Measurements from ENCODE around the gene ZC3H14. TPM values are rescaled to one million over a fixed set of nuclear protein-coding genes. Genes with fewer than 3 reads are reported as not detected.

ZC3H14 gene
- total RNA-seq, 1 donor from 2014 or later: 44.1 TPM

DNA sequence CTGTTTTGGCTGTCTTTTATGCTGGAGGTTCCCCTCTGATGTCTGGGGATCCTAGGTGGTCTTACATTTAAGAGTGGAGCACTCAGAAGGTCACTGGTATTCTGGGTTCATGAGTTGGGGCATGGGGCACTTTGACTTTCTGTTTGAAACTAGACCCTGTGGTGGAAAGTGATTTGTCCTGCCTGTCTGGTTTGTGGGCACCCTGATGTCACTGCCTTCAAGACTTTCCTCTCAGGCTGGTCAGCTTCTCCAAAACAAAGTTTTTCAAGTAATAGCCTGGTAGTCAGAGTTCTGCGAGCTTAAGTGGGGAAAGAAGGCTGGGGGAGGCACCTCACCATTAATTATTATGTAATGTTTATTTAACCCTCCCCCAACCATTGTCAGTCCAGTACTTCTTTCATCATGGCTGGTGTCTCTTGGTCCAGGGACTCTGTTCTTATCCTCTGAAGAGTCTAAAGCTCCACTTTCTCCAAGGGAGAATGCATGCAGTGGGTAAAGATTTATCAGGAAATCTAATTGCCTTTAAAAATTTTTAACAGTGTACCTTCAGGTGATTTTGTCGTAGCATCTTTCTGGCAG, 35.3 kb downstream of the ZC3H14 start:
- Histone ChIP-seq H3K27ac (replicated peaks) (no peak overlapping the region), H3K4me3 (no peak overlapping the region), H3K4me1 (no peaks in the 10 kb centered on the region), H3K36me3 (peaks cover 69% of the 10 kb centered on the region), H3K27me3 (ENCODE audit: low read depth) (no peaks in the 10 kb centered on the region), H3K9me3 (replicated peaks) (no peaks in the 10 kb centered on the region)
- intact Hi-C loops (cut with micrococcal nuclease): no loop called here
- TF ChIP-seq, protein P1, sequence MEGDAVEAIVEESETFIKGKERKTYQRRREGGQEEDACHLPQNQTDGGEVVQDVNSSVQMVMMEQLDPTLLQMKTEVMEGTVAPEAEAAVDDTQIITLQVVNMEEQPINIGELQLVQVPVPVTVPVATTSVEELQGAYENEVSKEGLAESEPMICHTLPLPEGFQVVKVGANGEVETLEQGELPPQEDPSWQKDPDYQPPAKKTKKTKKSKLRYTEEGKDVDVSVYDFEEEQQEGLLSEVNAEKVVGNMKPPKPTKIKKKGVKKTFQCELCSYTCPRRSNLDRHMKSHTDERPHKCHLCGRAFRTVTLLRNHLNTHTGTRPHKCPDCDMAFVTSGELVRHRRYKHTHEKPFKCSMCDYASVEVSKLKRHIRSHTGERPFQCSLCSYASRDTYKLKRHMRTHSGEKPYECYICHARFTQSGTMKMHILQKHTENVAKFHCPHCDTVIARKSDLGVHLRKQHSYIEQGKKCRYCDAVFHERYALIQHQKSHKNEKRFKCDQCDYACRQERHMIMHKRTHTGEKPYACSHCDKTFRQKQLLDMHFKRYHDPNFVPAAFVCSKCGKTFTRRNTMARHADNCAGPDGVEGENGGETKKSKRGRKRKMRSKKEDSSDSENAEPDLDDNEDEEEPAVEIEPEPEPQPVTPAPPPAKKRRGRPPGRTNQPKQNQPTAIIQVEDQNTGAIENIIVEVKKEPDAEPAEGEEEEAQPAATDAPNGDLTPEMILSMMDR (IDR thresholded peaks at IDR 0.05; ENCODE audit: borderline replicate concordance): no peak
- DNase-seq: no peak

DNA sequence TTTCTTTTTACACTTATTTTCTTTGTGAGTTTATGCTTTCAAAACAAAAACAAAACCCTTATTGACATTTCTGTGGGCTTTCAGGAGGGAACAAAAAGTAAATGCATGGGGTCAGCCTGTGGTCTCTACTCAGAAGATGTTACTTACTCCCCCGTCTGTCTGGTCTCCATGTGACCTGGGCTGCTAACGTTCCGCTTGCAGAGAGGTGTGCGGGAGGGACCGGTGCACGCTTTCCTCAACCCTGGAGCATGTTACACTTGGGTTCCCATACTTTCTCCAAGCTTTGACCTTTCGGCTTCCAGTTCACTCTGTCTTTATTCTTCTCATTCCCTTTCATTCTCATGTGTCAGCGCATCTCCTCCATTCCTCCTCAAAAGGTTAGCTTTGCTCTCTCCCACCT, 36.5 kb downstream of the ZC3H14 start:
- TF ChIP-seq, protein P1 (IDR thresholded peaks at IDR 0.05; ENCODE audit: borderline replicate concordance): no peak
- H3K4me1 ChIP-seq: no peaks in the 10 kb centered on the region
- intact Hi-C loops (cut with micrococcal nuclease): no loop called here
- H3K27ac ChIP-seq (replicated peaks): no peak overlapping the region
- H3K9me3 ChIP-seq (replicated peaks): no peaks in the 10 kb centered on the region
- no peak overlapping the region for H3K4me3 ChIP-seq
- H3K36me3 ChIP-seq: peaks cover 80% of the 10 kb centered on the region
- no peaks in the 10 kb centered on the region for H3K27me3 ChIP-seq (ENCODE audit: low read depth)
- DNase-seq: no peak

DNA sequence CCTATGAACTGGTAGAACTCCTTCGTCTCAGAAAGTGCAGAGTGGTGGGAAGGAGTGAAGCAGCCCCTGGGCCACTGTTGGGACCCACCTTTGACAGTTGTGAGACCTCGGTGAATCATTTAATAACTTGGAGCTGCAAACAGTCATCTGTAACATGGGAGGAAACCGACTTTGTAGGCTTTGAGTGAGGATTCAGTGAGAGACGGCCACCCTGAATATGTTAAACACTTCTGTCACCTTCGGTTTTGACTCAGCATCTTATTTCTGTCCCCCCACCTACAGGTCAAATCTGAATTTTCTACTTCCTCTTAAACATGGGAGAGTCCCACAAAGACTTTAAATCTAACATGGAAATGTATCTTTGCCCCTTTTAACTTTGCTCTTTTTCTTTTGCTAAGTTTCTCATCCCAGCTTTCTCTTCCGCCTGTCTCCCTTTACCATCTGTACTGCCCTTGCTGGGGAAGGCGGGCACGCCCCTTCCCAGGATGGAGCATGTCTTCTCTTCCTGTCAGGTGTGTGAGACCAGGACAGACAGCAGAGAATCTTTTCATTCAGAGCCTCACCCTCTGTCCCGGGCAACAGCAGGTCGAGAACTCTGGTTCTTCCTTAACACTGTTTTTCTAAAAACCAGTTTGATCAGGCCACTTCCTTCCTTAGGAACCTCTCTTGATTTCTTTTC, 37.1 kb downstream of the ZC3H14 start:
- H3K27ac ChIP-seq (replicated peaks): no peak overlapping the region
- H3K9me3 ChIP-seq (replicated peaks): no peaks in the 10 kb centered on the region
- peaks cover 83% of the 10 kb centered on the region for H3K36me3 ChIP-seq
- no peaks in the 10 kb centered on the region for H3K4me1 ChIP-seq
- no peaks in the 10 kb centered on the region for H3K27me3 ChIP-seq (ENCODE audit: low read depth)
- DNase-seq: no peak
- intact Hi-C loops (cut with micrococcal nuclease): no loop called here
- TF ChIP-seq, protein P1 (IDR thresholded peaks at IDR 0.05; ENCODE audit: borderline replicate concordance): no peak
- H3K4me3 ChIP-seq: no peak overlapping the region

DNA sequence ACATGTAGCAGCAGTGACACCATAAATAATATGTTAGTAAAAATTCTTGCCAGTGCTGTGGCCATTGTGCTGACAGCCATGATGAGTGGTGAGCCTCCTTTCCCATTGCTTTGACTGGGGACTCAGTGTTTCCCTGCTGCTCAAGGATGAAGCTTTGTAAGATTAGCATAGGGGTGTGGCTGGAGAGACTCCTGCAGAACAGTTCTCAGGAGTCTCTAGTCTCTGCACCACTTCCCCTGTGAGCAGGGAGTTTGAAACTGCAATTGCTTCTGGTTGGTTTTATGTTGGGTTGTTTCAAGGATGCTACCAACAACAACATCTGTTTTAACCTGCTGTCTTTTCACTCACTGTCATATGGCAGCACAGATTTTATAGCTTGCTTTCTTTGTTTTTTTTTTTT, 41.4 kb downstream of the ZC3H14 start:
- H3K27me3 ChIP-seq (ENCODE audit: low read depth): no peaks in the 10 kb centered on the region
- no peaks in the 10 kb centered on the region for H3K9me3 ChIP-seq (replicated peaks)
- TF ChIP-seq, protein P1 (IDR thresholded peaks at IDR 0.05; ENCODE audit: borderline replicate concordance): no peak
- no peaks in the 10 kb centered on the region for H3K4me1 ChIP-seq
- no peak overlapping the region for H3K4me3 ChIP-seq
- intact Hi-C loops (cut with micrococcal nuclease): no loop called here
- peaks cover 87% of the 10 kb centered on the region for H3K36me3 ChIP-seq
- H3K27ac ChIP-seq (replicated peaks): no peak overlapping the region
- DNase-seq: no peak

DNA sequence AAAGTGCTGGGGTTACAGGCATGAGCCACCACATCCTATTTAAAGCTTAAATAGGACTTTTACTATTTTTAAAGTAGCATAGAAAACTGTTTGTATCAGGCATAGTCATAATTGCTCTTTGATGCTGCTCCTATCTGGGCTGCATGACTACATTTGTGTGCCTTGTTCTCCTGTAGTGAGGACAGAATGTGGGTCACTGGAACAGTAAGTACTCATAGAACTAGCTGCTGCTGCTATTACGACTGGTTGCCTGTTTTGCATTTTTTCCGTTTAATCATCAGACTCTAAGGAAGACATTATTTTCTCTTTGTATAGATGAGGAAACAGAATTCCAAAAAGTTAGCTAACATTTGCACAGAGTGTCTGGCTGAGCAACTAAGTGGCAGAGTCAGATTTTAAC, 42.8 kb downstream of the ZC3H14 start:
- Histone ChIP-seq H3K4me3 (no peak overlapping the region), H3K9me3 (replicated peaks) (no peaks in the 10 kb centered on the region), H3K36me3 (peaks cover 88% of the 10 kb centered on the region), H3K27ac (replicated peaks) (no peak overlapping the region), H3K4me1 (no peaks in the 10 kb centered on the region), H3K27me3 (ENCODE audit: low read depth) (no peaks in the 10 kb centered on the region)
- TF ChIP-seq, protein P1 (IDR thresholded peaks at IDR 0.05; ENCODE audit: borderline replicate concordance): no peak
- DNase-seq: no peak
- intact Hi-C loops (cut with micrococcal nuclease): no loop called here
